Neural progenitor cell (in vitro differentiated cells): Measurements from ENCODE around the gene CDCP2. TPM values are rescaled to one million over a fixed set of nuclear protein-coding genes. Genes with fewer than 3 reads are reported as not detected.

Experiments used
- DNase-seq: peaks from one replicate; pipeline ENCODE4 v3.0.0-alpha.2; 2016; ENCODE audit warnings: low spot score
- H2AFZ ChIP-seq: fragments of 200-600 bp; sonication (generic); replicated peaks from 2 replicates; pipeline ENCODE4 v1.6.1; 2016; ENCODE audit warnings: antibody characterized with exemption
- H3F3A ChIP-seq: fragments of 200-600 bp; sonication (generic); 2 replicates; pipeline ENCODE4 v1.6.1; 2016; ENCODE audit warnings: antibody characterized with exemption, low read depth
- H3K27ac ChIP-seq: fragments of 200-600 bp; sonication (generic); 2 replicates; pipeline ENCODE4 v1.5.1; 2016; ENCODE audit warnings: mild to moderate bottlenecking
- H3K27me3 ChIP-seq: fragments of 200-600 bp; sonication (generic); 2 replicates; pipeline ENCODE4 v1.6.1; 2016; ENCODE audit warnings: mild to moderate bottlenecking, moderate library complexity
- H3K36me3 ChIP-seq: fragments of 200-600 bp; sonication (generic); 2 replicates; pipeline ENCODE4 v1.5.1; 2016
- H3K4me1 ChIP-seq: fragments of 200-600 bp; sonication (generic); 2 replicates; pipeline ENCODE4 v1.6.1; 2016; ENCODE audit warnings: mixed run types
- H3K4me2 ChIP-seq: fragments of 200-600 bp; sonication (generic); 2 replicates; pipeline ENCODE4 v1.6.1; 2016
- H3K4me3 ChIP-seq: fragments of 200-600 bp; sonication (generic); 2 replicates; pipeline ENCODE4 v1.5.1; 2016
- H3K79me2 ChIP-seq: fragments of 200-600 bp; sonication (generic); 2 replicates; pipeline ENCODE4 v1.6.1; 2016; ENCODE audit warnings: low read depth
- H3K9ac ChIP-seq: fragments of 200-600 bp; sonication (generic); 2 replicates; pipeline ENCODE4 v1.6.1; 2016
- H3K9me3 ChIP-seq: fragments of 200-600 bp; sonication (generic); 2 replicates; pipeline ENCODE4 v1.5.1; 2016; ENCODE audit warnings: low read depth
- H4K20me1 ChIP-seq: fragments of 200-600 bp; sonication (generic); 2 replicates; pipeline ENCODE4 v1.6.1; 2016; ENCODE audit warnings: low read depth
- H3K27ac Mint-ChIP-seq: 3 replicates; pipeline ENCODE4 v1.8.0; 2021; ENCODE audit warnings: mixed read lengths
- H3K27me3 Mint-ChIP-seq: 2 replicates; pipeline ENCODE4 v1.8.0; 2022; ENCODE audit warnings: low read depth, mild to moderate bottlenecking, inconsistent platforms, moderate library complexity, mixed read lengths; ENCODE audit not compliant: insufficient read depth
- H3K36me3 Mint-ChIP-seq: 3 replicates; pipeline ENCODE4 v1.8.0; 2021; ENCODE audit warnings: mixed read lengths
- H3K4me1 Mint-ChIP-seq: 3 replicates; pipeline ENCODE4 v1.8.0; 2021; ENCODE audit warnings: mixed read lengths
- H3K4me3 Mint-ChIP-seq: 3 replicates; pipeline ENCODE4 v1.8.0; 2021; ENCODE audit warnings: mild to moderate bottlenecking, moderate library complexity, mixed read lengths
- H3K9me3 Mint-ChIP-seq: 3 replicates; pipeline ENCODE4 v1.8.0; 2020; ENCODE audit warnings: mixed read lengths
- EZH2 ChIP-seq: fragments of 200-600 bp; sonication (generic); IDR thresholded peaks from 2 replicates; pipeline ENCODE4 v1.6.1; 2017; ENCODE audit warnings: antibody characterized with exemption, mild to moderate bottlenecking, moderate library complexity
- EZH2phosphoT487 ChIP-seq: fragments of 200-600 bp; sonication (generic); IDR thresholded peaks from 2 replicates; pipeline ENCODE4 v1.6.1; 2017; ENCODE audit warnings: antibody characterized with exemption
- total RNA-seq: library from RNA; depleted of rRNA; stranded (reverse); fragments of >200 nt; gene quantifications from 2 replicates; pipeline ENCODE4 v1.2.3, GENCODE V29; 2015; ENCODE audit warnings: low replicate concordance
- TF ChIP-seq, protein P1 (sequence below): fragments of 200-600 bp; sonication (generic); IDR thresholded peaks from 2 replicates; pipeline ENCODE4 v1.5.1; 2017; ENCODE audit warnings: antibody characterized with exemption, mild to moderate bottlenecking

The CDCP2 gene
- total RNA-seq, 1 donor from 2014 or later = not detected

DNA sequence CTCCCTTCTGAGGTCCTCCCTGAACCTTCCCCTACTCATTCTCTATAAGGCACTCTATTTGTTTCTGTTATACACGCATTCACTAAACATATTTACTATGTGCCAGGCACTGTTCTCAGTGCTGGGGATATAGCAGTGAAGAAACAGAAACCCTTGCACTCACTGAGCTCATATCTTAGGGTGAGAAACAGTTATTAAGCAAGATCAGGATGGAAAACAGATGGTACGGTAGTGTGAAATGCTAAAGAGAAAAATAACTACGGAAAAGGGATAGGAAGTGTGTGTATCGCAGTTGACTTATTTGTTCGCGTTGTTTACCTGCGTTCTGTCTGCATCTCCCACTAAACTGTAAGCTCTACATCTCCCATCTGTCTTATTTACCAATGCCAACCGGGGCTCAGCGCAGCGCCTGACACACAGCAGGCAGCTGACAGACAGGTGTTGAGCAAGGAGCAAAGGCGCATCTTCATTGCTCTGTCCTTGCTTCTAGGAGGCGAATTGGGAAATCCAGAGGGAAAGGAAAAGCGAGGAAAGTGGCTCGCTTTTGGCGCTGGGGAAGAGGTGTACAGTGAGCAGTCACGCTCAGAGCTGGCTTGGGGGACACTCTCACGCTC lies 46.5 kb upstream of the CDCP2 start:
- Mint-ChIP-seq H3K4me3 (peak overlapping the region; percentile 96), H3K27me3 (peaks cover 3% of the 10 kb centered on the region), H3K27ac (peak overlapping the region; percentile 51), H3K36me3 (peaks cover 4% of the 10 kb centered on the region), H3K4me1 (peaks cover 26% of the 10 kb centered on the region), H3K9me3 (no peaks in the 10 kb centered on the region)
- peak overlapping the region; percentile 83 for H3K4me3 ChIP-seq
- peaks cover 33% of the 10 kb centered on the region for H3K79me2 ChIP-seq
- no peak for DNase-seq
- H3K27me3 ChIP-seq = no peaks in the 10 kb centered on the region
- H3K36me3 ChIP-seq = no peaks in the 10 kb centered on the region
- no peaks in the 10 kb centered on the region for H3K9me3 ChIP-seq
- peak overlapping the region; percentile 85 for H2AFZ ChIP-seq
- no peaks in the 10 kb centered on the region for H3F3A ChIP-seq
- H3K9ac ChIP-seq = peak overlapping the region; percentile 9
- TF ChIP-seq, protein P1, sequence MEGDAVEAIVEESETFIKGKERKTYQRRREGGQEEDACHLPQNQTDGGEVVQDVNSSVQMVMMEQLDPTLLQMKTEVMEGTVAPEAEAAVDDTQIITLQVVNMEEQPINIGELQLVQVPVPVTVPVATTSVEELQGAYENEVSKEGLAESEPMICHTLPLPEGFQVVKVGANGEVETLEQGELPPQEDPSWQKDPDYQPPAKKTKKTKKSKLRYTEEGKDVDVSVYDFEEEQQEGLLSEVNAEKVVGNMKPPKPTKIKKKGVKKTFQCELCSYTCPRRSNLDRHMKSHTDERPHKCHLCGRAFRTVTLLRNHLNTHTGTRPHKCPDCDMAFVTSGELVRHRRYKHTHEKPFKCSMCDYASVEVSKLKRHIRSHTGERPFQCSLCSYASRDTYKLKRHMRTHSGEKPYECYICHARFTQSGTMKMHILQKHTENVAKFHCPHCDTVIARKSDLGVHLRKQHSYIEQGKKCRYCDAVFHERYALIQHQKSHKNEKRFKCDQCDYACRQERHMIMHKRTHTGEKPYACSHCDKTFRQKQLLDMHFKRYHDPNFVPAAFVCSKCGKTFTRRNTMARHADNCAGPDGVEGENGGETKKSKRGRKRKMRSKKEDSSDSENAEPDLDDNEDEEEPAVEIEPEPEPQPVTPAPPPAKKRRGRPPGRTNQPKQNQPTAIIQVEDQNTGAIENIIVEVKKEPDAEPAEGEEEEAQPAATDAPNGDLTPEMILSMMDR = no peak
- TF ChIP-seq EZH2 = no peak
- no peak for TF ChIP-seq EZH2phosphoT487
- H3K4me1 ChIP-seq = peaks cover 9% of the 10 kb centered on the region
- no peak overlapping the region for H3K27ac ChIP-seq
- H4K20me1 ChIP-seq = peaks cover 18% of the 10 kb centered on the region
- peak overlapping the region; percentile 94 for H3K4me2 ChIP-seq

DNA sequence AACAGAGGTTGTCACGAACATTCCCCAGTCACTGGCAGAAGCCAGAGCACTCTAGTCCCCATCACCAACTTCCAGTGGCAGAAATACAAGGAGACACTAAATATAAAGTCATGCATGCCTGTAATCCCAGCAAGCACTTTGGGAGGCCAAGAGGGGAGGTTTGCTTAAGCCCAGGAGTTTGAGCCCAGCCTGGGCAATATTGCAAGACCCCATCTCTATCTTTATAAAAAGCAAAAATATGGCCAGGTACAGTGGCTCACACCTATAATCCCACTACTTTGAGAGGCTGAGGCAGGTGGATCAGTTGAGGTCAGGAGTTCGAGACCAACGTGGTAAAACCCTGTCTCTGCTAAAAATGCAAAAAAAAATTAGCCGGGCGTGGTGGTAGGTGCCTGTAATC lies 40.7 kb upstream of the CDCP2 start:
- H3K4me1 ChIP-seq = no peaks in the 10 kb centered on the region
- H3K4me3 Mint-ChIP-seq = no peak overlapping the region
- no peaks in the 10 kb centered on the region for H3K9me3 Mint-ChIP-seq
- no peaks in the 10 kb centered on the region for H3K36me3 ChIP-seq
- no peaks in the 10 kb centered on the region for H3K79me2 ChIP-seq
- no peak for DNase-seq
- no peaks in the 10 kb centered on the region for H4K20me1 ChIP-seq
- H3K4me3 ChIP-seq = no peak overlapping the region
- H3K27me3 ChIP-seq = no peaks in the 10 kb centered on the region
- H2AFZ ChIP-seq = no peak overlapping the region
- no peak overlapping the region for H3K27ac ChIP-seq
- no peaks in the 10 kb centered on the region for H3K9me3 ChIP-seq
- TF ChIP-seq EZH2 (no peak), EZH2phosphoT487 (no peak)
- TF ChIP-seq, protein P1 = no peak
- H3K27me3 Mint-ChIP-seq = peaks cover 4% of the 10 kb centered on the region
- no peak overlapping the region for H3K27ac Mint-ChIP-seq
- no peaks in the 10 kb centered on the region for H3F3A ChIP-seq
- H3K9ac ChIP-seq = no peak overlapping the region
- H3K4me2 ChIP-seq = no peak overlapping the region
- H3K36me3 Mint-ChIP-seq = peaks cover 2% of the 10 kb centered on the region
- no peaks in the 10 kb centered on the region for H3K4me1 Mint-ChIP-seq

DNA sequence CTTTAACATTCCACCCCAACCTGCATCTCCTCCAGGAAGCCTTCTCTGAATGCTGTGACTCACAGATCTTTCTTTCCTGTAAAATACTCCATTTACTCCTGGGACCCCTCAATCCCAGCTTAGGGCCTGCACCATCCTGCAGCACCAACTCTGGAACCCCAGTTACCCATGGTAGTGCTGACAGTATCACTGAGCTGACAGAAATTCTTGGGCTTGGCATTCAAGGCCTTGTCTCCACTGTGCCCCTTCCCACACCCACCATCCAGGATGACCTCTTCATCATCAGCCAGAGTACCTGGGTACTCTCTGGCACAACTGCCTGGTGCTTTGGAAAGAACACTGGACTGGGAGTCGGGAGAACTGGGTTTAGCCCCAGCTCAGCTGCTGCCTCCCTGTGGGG lies 38.7 kb upstream of the CDCP2 start:
- TF ChIP-seq EZH2phosphoT487 = no peak
- TF ChIP-seq EZH2 = no peak
- TF ChIP-seq, protein P1 = no peak
- Mint-ChIP-seq H3K4me3 (no peak overlapping the region), H3K4me1 (no peaks in the 10 kb centered on the region), H3K27ac (no peak overlapping the region), H3K9me3 (no peaks in the 10 kb centered on the region), H3K27me3 (peaks cover 4% of the 10 kb centered on the region), H3K36me3 (peaks cover 2% of the 10 kb centered on the region)
- no peaks in the 10 kb centered on the region for H3F3A ChIP-seq
- H4K20me1 ChIP-seq = no peaks in the 10 kb centered on the region
- H3K4me1 ChIP-seq = no peaks in the 10 kb centered on the region
- no peak overlapping the region for H3K4me3 ChIP-seq
- H3K4me2 ChIP-seq = no peak overlapping the region
- H3K36me3 ChIP-seq = no peaks in the 10 kb centered on the region
- H3K9ac ChIP-seq = no peak overlapping the region
- no peaks in the 10 kb centered on the region for H3K9me3 ChIP-seq
- H2AFZ ChIP-seq = no peak overlapping the region
- no peaks in the 10 kb centered on the region for H3K79me2 ChIP-seq
- no peak for DNase-seq
- no peaks in the 10 kb centered on the region for H3K27me3 ChIP-seq
- H3K27ac ChIP-seq = no peak overlapping the region
